Measurements from ENCODE around the gene ASPSCR1. TPM values are rescaled to one million over a fixed set of nuclear protein-coding genes. Genes with fewer than 3 reads are reported as not detected.

ASPSCR1 gene
- total RNA-seq, 1 experiment from 2014 or later = 60.4 TPM

GRCh38 chr17:82035488-82035887, 58.1 kb downstream of the ASPSCR1 start:
- DNase-seq (ENCODE audit: low spot score) = no peak
- H3K27me3 Mint-ChIP-seq (ENCODE audit: low read depth) = peaks cover 10% of the 10 kb centered on the region
- no peak for TF ChIP-seq ZNF138 (CRISPR knock-in tag; conservative IDR thresholded peaks at IDR 0.05)
- TF ChIP-seq ZNF416 (CRISPR knock-in tag; IDR thresholded peaks at IDR 0.05) = no peak
- no peak for TF ChIP-seq HMGA2 (CRISPR knock-in tag; IDR thresholded peaks at IDR 0.05)
- no peak for TF ChIP-seq ZNF425 (CRISPR knock-in tag; conservative IDR thresholded peaks at IDR 0.05)
- TF ChIP-seq SOX15 (CRISPR knock-in tag; IDR thresholded peaks at IDR 0.05) = no peak
- no peak for TF ChIP-seq ZSCAN18 (CRISPR knock-in tag; IDR thresholded peaks at IDR 0.05)
- no peak for TF ChIP-seq MXD4 (CRISPR knock-in tag; IDR thresholded peaks at IDR 0.05; ENCODE audit: borderline replicate concordance)
- no peak for TF ChIP-seq JAZF1 (CRISPR knock-in tag; IDR thresholded peaks at IDR 0.05)
- no peak for TF ChIP-seq ATF1 (CRISPR knock-in tag; IDR thresholded peaks at IDR 0.05)
- TF ChIP-seq RELA (CRISPR knock-in tag; IDR thresholded peaks at IDR 0.05; ENCODE audit: borderline replicate concordance) = no peak
- TF ChIP-seq ESRRA (CRISPR knock-in tag; IDR thresholded peaks at IDR 0.05; ENCODE audit: borderline replicate concordance) = no peak
- no peak for TF ChIP-seq USF1 (CRISPR knock-in tag; IDR thresholded peaks at IDR 0.05)
- no peak for TF ChIP-seq SMAD4 (CRISPR knock-in tag; IDR thresholded peaks at IDR 0.05)
- TF ChIP-seq ZNF219 (CRISPR knock-in tag; IDR thresholded peaks at IDR 0.05; ENCODE audit: borderline replicate concordance) = no peak
- no peak for TF ChIP-seq IRF2 (CRISPR knock-in tag; IDR thresholded peaks at IDR 0.05; ENCODE audit: borderline replicate concordance, low read depth)
- TF ChIP-seq ARID4B (CRISPR knock-in tag; IDR thresholded peaks at IDR 0.05; ENCODE audit: borderline replicate concordance) = no peak
- TF ChIP-seq ETV6 (CRISPR knock-in tag; IDR thresholded peaks at IDR 0.05) = no peak
- TF ChIP-seq NR2C2 (CRISPR knock-in tag; IDR thresholded peaks at IDR 0.05) = no peak
- no peak for TF ChIP-seq JUN (CRISPR knock-in tag; IDR thresholded peaks at IDR 0.05)
- H3K27ac Mint-ChIP-seq = 0 out of 2 replicates have a peak overlapping the region, but pooled peaks have one; percentile 4
- ATAC-seq = no peak
- no peaks in the 10 kb centered on the region for H3K9me3 Mint-ChIP-seq
- H3K4me1 Mint-ChIP-seq = peaks cover 22% of the 10 kb centered on the region
- H3K36me3 Mint-ChIP-seq = 0 out of 2 replicates have a peak, but pooled peaks cover 6% of the 10 kb centered on the region
- ChIA-PET CTCF (interaction anchor here (1.1 to 1.4 kb wide), 3 partner anchors 13 to 41 kb away, joined by 3 to 6 read pairs (median 5); partner anchors contain the start of genes CENPX and LRRC45), POLR2A (interaction anchor here (0.6 kb wide), 1 partner anchor 389 kb away, joined by 6 read pairs; no protein-coding TSS in a partner anchor)
- peak overlapping the region; percentile 75 for H3K4me3 Mint-ChIP-seq
